Cerebellar cortex (tissue), 1 donor: ENCODE measurements around the gene WWP2.
"Not testable (repeated sequence)": the region's sequence is repeated elsewhere in the genome, so short reads cannot be mapped to it uniquely, and the experiment has no call there.

Experiments
- DNase-seq: peaks from one replicate; pipeline ENCODE4 v3.0.0-alpha.2; 2015; ENCODE audit warnings: low spot score

Gene WWP2

GRCh38 chr16:69796285-69797118, 34.4 kb downstream of the WWP2 start:
- DNase-seq, result peak; percentile 90

GRCh38 chr16:69798466-69798865, 36.3 kb downstream of the WWP2 start:
- no peak for DNase-seq

- no peak for DNase-seq
Observed at GRCh38 chr16:69799611-69800031, 37.5 kb downstream of the WWP2 start.

DNA sequence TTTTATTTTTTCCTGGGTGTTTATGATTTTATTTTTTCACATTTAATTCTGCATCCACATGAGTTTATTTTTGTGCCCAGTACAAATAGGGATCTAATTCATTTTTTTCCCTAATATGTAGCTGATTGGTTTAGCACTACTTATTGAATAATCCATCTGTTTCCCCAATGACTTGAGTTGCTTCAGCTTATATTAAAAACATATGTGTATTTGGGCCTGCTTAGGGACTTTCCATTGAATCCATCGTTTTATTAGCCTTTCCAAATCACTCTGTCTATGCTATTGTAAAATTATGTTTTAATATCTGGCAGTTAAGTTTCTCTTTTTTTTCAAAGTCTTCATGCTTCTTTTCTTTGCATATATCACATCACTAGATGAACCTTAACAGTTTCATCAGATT, 42.2 kb downstream of the WWP2 start:
- no peak for DNase-seq

GRCh38 chr16:69806776-69807175, 44.6 kb downstream of the WWP2 start:
- DNase-seq, result not testable (repeated sequence)

DNA sequence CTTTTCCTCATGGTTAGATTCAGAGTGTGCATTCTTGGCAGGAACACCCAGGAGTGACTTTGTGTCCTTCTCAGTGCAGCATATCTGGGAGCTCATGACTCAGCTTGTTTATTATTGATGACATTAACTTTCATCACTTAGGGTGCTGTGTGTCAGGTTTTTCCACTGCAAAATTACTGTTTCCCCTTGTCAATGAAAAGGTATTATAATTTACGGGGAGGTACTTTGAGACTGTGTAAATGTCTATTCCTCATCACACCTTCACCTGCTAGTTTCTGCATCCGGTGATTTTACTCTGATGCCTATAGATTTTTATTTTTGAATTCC, 50.5 kb downstream of the WWP2 start:
- DNase-seq, result no peak

GRCh38 chr16:69814078-69814477, 51.9 kb downstream of the WWP2 start:
- DNase-seq, result no peak

DNA sequence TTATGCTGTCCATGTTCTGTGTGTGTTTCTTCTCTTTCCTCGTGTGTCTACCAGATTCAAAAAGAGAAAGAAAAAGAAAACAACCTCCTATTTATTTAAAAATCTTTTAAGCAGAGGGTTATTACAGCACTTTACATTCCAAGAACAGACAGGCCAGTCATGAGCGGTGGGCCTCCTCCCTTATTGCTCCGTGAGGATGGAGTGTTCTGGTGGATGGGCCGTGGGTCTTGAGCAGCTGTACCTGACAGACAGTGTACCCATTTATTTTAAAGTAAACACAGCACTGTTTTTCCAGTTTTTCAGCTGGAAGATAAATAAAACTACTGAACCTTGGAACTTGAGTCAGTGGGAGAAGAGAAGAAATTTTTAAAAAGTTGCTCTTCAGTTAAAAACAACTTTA, 52.4 kb downstream of the WWP2 start:
- DNase-seq, result no peak

DNA sequence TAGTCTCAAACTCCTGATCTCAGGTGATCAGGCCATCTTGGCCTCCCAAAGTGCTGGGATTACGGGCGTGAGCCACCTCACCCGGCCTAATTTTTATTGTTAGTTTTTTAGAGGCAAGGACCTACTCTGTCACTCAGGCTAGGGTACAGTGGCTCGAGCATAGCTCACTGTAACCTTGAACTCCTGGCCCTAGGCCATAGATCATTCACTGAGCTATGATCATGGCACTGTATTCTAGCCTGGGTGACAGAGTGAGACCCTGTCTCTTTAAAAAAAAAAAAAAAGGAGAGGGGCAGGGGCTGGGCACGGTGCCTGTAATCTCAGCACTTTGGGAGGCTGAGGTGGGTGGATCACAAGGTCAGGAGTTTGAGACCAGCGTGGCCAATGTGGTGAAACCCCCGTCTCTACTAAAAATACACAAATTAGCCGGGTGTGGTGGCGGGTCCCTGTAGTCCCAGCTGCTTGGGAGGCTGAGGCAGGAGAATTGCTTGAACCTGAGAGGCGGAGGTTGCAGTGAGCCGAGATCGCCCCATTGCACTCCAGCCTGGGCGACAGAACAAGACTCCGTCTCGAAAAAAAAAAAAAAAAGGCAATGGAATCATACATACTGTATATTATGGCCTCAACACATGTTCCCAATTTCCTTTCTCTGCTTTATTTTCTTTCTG, 53.2 kb downstream of the WWP2 start:
- not testable (repeated sequence) for DNase-seq

DNA sequence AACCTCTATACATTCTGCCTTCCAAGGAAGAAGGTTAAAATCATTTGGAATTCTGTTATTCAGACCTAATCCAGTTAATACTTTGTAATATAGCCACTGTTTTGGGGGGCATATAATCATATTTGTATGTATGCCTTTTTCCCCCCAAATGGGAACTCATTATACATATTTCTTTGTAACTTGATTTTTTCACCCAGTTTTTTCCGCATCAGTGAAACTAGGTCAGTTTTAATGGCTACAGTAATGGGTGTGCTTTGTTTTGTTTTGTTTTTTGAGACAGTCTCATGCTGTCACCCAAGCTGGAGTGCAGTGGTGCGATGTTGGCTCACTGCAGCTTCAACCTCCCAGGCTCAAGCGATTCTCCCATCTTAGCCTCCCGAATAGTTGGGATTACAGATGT, 54.9 kb downstream of the WWP2 start:
- DNase-seq, result no peak

DNA sequence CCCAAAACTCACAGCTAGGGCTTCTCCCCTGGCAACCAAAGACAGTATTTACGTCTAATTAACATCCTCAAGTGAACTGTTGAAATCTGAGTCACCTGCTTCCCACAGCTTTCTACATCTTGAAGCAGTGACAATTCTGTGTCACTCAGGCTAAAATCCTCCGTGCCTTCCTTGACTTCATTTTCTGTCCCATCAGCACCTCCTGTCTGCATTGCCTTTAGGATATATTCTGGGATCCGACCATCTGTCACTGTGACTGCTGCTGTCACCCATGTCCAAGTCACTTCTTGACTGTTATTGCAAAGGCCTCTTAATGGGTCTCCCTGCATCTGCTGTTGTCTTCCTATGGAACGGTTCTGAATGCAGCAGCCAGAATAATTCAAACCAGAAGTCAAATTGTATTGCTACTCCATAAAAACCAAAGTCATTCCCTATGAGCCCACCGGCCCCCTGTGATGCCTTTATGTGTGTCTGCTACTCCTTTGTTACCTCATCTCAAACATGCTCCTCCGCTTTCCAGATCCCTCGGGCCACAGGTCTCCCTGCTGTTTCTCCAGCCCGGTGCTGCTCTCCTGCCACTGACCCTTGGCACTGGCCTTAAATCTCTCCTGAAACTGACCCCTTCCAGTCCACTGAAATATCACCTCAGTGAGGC, 56.9 kb downstream of the WWP2 start:
- peak; percentile 76 for DNase-seq

DNA sequence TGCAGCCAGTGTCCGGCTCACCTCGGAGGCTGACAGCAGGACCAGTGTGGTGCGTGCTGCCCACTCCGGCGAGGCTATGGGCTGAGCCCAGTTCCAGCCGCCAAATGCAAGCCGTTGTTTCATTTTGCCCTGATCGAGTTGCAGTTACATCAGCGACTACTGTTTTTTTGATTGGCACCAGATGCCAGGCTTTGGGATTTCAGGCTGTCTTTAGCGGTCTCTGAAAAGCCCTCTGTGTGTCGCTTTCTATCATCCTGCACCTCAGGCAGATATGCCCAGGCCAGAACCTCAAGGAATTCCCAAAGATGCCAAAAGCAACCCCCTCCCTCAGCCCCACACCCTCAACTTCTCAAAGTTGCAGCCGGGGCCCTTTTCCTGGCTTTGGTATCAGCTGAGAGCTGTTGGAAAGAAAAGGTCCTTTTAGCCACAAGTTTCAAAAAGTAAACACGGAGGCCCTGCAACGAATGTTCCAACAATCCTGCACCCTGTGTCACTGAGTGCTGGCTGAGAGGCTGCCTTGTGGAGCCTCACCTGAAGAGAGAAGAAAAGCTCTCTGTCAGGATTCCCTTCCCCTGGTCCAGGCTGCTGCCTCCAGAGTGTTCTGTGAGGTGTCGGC, 58.9 kb downstream of the WWP2 start:
- peak; percentile 62 for DNase-seq

- DNase-seq, result no peak
Observed at GRCh38 chr16:69821844-69822173, 59.7 kb downstream of the WWP2 start.

- DNase-seq, result no peak
Observed at GRCh38 chr16:69822174-69822935, 60.2 kb downstream of the WWP2 start.

- no peak for DNase-seq
Observed at GRCh38 chr16:69823831-69824563, 61.9 kb downstream of the WWP2 start.

DNA sequence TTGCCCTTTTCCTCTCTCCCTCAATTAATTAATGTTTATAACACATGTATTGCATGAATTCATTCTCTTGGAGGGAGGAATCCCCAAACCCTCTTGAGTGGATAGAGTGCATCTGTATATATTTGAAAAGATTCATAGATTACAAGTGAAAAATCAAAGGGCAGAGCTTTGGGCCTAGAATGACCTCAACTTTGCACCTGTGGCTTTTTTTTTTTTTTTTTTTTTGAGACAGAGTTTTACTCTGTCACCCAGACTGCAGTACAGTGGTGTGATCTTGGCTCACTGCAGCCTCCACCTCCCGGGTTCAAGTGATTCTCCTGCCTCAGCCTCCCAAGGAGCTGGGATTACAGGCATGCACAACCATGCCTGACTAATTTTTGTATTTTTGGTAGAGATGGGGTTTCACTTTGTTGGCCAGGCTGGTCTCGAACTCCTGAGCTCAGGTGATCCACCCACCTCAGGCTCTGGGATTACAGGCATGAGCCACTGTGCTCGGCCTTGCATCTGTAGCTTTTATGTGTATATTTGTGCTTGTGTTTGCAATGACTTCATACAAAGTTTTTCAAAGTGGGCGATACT, 62.5 kb downstream of the WWP2 start:
- not testable (repeated sequence) for DNase-seq

GRCh38 chr16:69827524-69827923, 65.4 kb downstream of the WWP2 start:
- no peak for DNase-seq

DNA sequence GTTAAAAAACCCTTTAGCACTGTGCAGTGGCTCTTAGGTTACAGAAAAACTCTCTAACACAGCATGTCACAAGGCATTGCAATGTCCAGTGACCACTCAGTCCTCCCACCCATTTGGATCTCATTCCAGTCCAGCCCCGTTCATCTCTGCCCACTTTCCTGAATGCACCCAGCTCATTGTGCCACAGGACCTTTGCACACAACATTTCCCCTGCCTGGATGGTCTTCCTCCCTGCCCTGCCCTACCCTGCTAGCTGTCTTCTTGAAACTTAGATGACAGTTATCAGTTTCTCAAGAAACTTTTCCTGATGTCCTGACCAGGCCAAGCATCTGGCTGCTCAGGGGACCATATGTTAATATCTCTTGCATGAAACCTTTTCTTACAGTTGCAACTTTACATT, 67.2 kb downstream of the WWP2 start:
- DNase-seq, result no peak

GRCh38 chr16:69830146-69830533, 68.0 kb downstream of the WWP2 start:
- no peak for DNase-seq

DNA sequence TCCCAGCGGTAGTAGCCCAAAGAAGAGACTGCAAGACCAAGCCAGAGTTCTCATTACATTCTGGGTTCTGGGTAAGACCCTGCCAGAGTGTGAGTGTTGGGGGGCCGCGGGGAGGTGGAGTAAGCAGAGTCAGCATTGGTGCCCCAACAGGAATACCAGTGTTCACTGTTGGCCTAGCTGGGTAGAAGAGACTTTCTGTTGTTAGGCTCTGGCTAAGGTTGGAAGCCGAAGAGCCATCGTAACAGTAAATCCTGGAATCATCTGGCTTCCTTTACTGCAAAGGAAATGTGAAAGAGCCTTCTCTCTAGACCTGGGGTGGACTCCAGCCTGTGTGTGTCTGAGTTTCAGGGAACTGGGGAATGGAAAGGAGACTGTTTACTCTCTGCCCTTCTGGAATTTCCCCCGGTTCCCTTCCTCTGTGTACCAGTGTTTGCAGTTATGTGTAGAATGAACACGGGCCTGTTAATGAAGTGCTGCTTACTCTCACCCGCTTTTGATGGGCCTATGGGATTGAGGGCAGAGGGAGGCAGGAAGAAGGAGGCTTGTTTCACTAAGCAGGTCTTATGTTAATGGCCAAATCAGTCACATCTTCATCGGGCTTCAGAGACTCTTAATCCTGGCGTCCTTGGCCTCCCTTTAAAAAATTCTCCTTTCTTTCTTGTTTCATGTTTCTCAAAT, 68.5 kb downstream of the WWP2 start:
- no peak for DNase-seq
